Activated naive CD4-positive, alpha-beta T cell treated with anti-CD3 and anti-CD28 coated beads, Interleukin-2, amount 50 U/mL, for 24 hours (primary cell): Measurements from ENCODE around the gene CTNS.
A peak's percentile ranks its signal among the peaks of the same experiment; 100 is the strongest.

Source experiments
- H3K27ac Mint-ChIP-seq: one replicate; pipeline ENCODE4 v1.8.0; 2021; ENCODE audit warnings: mild to moderate bottlenecking, mixed read lengths
- H3K27me3 Mint-ChIP-seq: one replicate; pipeline ENCODE4 v1.8.0; 2021; ENCODE audit warnings: mixed read lengths
- H3K36me3 Mint-ChIP-seq: one replicate; pipeline ENCODE4 v1.8.0; 2021; ENCODE audit warnings: mixed read lengths
- H3K4me1 Mint-ChIP-seq: one replicate; pipeline ENCODE4 v1.8.0; 2021; ENCODE audit warnings: mixed read lengths
- H3K4me3 Mint-ChIP-seq: one replicate; pipeline ENCODE4 v1.8.0; 2021; ENCODE audit warnings: mild to moderate bottlenecking, mixed read lengths
- H3K9me3 Mint-ChIP-seq: one replicate; pipeline ENCODE4 v1.8.0; 2021; ENCODE audit warnings: mixed read lengths

CTNS gene

GRCh38 chr17:3666516-3666915 is 30.0 kb downstream of the CTNS start:
- Mint-ChIP-seq H3K27ac (no peak overlapping the region), H3K9me3 (no peaks in the 10 kb centered on the region), H3K4me3 (peak overlapping the region; percentile 58), H3K36me3 (no peaks in the 10 kb centered on the region), H3K27me3 (no peaks in the 10 kb centered on the region), H3K4me1 (peaks cover 22% of the 10 kb centered on the region)

GRCh38 chr17:3667366-3668278 is 31.1 kb downstream of the CTNS start:
- Mint-ChIP-seq H3K9me3 (no peaks in the 10 kb centered on the region), H3K4me1 (peaks cover 25% of the 10 kb centered on the region), H3K4me3 (peak overlapping the region; percentile 80), H3K36me3 (no peaks in the 10 kb centered on the region), H3K27me3 (no peaks in the 10 kb centered on the region), H3K27ac (peak overlapping the region; percentile 23)

- Mint-ChIP-seq H3K27me3 (no peaks in the 10 kb centered on the region), H3K36me3 (no peaks in the 10 kb centered on the region), H3K4me3 (peak within 1 kb of the TSS; percentile 98)
Measured at GRCh38 chr17:3668279-3669084, 31.9 kb downstream of the CTNS start, which contains the start of the genes EMC6 and TAX1BP3. TSS of gene EMC6 (plus strand) at chr17:3668812. CDS start at chr17:3669147, 335 bp downstream. TSS of gene TAX1BP3 (minus strand) at chr17:3668578. CDS start at chr17:3668526, 52 bp downstream.

GRCh38 chr17:3669085-3669347 is 32.5 kb downstream of the CTNS start:
- H3K27ac Mint-ChIP-seq, result peak overlapping the region; percentile 97
- H3K27me3 Mint-ChIP-seq, result no peaks in the 10 kb centered on the region
- H3K9me3 Mint-ChIP-seq, result no peaks in the 10 kb centered on the region
- peak overlapping the region; percentile 98 for H3K4me3 Mint-ChIP-seq
- H3K36me3 Mint-ChIP-seq, result no peaks in the 10 kb centered on the region
- H3K4me1 Mint-ChIP-seq, result peaks cover 25% of the 10 kb centered on the region

More at GRCh38 chr17:3668279-3669084, 31.9 kb downstream of the CTNS start, which contains the start of the genes EMC6 and TAX1BP3:
- H3K27ac Mint-ChIP-seq, result peak within 1 kb of the TSS; percentile 97
- H3K9me3 Mint-ChIP-seq, result no peaks in the 10 kb centered on the region
- peaks cover 25% of the 10 kb centered on the region for H3K4me1 Mint-ChIP-seq

GRCh38 chr17:3669548-3669947 is 33.0 kb downstream of the CTNS start:
- Mint-ChIP-seq H3K27me3 (no peaks in the 10 kb centered on the region), H3K4me3 (peak overlapping the region; percentile 98), H3K4me1 (peaks cover 25% of the 10 kb centered on the region), H3K9me3 (no peaks in the 10 kb centered on the region), H3K27ac (peak overlapping the region; percentile 97), H3K36me3 (no peaks in the 10 kb centered on the region)

- Mint-ChIP-seq H3K4me3 (no peak overlapping the region), H3K27me3 (no peaks in the 10 kb centered on the region), H3K4me1 (peaks cover 17% of the 10 kb centered on the region), H3K36me3 (no peaks in the 10 kb centered on the region), H3K27ac (no peak overlapping the region), H3K9me3 (no peaks in the 10 kb centered on the region)
Measured at GRCh38 chr17:3672571-3672970, 36.0 kb downstream of the CTNS start.

- no peaks in the 10 kb centered on the region for H3K9me3 Mint-ChIP-seq
- peak overlapping the region; percentile 51 for H3K27ac Mint-ChIP-seq
- no peak overlapping the region for H3K4me3 Mint-ChIP-seq
- H3K4me1 Mint-ChIP-seq, result peaks cover 4% of the 10 kb centered on the region
- H3K27me3 Mint-ChIP-seq, result no peaks in the 10 kb centered on the region
- no peaks in the 10 kb centered on the region for H3K36me3 Mint-ChIP-seq
Measured at GRCh38 chr17:3675886-3676285, 39.3 kb downstream of the CTNS start.

GRCh38 chr17:3678095-3678820 is 41.7 kb downstream of the CTNS start:
- H3K4me1 Mint-ChIP-seq, result peaks cover 15% of the 10 kb centered on the region
- no peaks in the 10 kb centered on the region for H3K9me3 Mint-ChIP-seq
- H3K36me3 Mint-ChIP-seq, result no peaks in the 10 kb centered on the region
- H3K27ac Mint-ChIP-seq, result no peak overlapping the region
- H3K4me3 Mint-ChIP-seq, result no peak overlapping the region
- no peaks in the 10 kb centered on the region for H3K27me3 Mint-ChIP-seq

- Mint-ChIP-seq H3K4me1 (peaks cover 16% of the 10 kb centered on the region), H3K36me3 (no peaks in the 10 kb centered on the region), H3K9me3 (no peaks in the 10 kb centered on the region), H3K4me3 (no peak overlapping the region), H3K27ac (no peak overlapping the region), H3K27me3 (no peaks in the 10 kb centered on the region)
Measured at GRCh38 chr17:3678821-3679530, 42.4 kb downstream of the CTNS start.

- H3K36me3 Mint-ChIP-seq, result no peaks in the 10 kb centered on the region
- peaks cover 16% of the 10 kb centered on the region for H3K4me1 Mint-ChIP-seq
- no peaks in the 10 kb centered on the region for H3K9me3 Mint-ChIP-seq
- H3K4me3 Mint-ChIP-seq, result no peak overlapping the region
- no peak overlapping the region for H3K27ac Mint-ChIP-seq
- H3K27me3 Mint-ChIP-seq, result no peaks in the 10 kb centered on the region
Measured at GRCh38 chr17:3679531-3680126, 43.1 kb downstream of the CTNS start.

- Mint-ChIP-seq H3K27me3 (no peaks in the 10 kb centered on the region), H3K27ac (no peak overlapping the region), H3K9me3 (no peaks in the 10 kb centered on the region), H3K36me3 (no peaks in the 10 kb centered on the region), H3K4me1 (peaks cover 16% of the 10 kb centered on the region), H3K4me3 (no peak overlapping the region)
Measured at GRCh38 chr17:3681057-3681456, 44.5 kb downstream of the CTNS start.

GRCh38 chr17:3681565-3681964 is 45.0 kb downstream of the CTNS start:
- no peak overlapping the region for H3K4me3 Mint-ChIP-seq
- H3K9me3 Mint-ChIP-seq, result no peaks in the 10 kb centered on the region
- peaks cover 16% of the 10 kb centered on the region for H3K4me1 Mint-ChIP-seq
- H3K36me3 Mint-ChIP-seq, result no peaks in the 10 kb centered on the region
- H3K27me3 Mint-ChIP-seq, result no peaks in the 10 kb centered on the region
- no peak overlapping the region for H3K27ac Mint-ChIP-seq

- Mint-ChIP-seq H3K27ac (peak overlapping the region; percentile 30), H3K4me3 (no peak overlapping the region)
Measured at GRCh38 chr17:3682033-3682432, 45.5 kb downstream of the CTNS start.

GRCh38 chr17:3683054-3683511 is 46.5 kb downstream of the CTNS start:
- peaks cover 16% of the 10 kb centered on the region for H3K4me1 Mint-ChIP-seq
- no peaks in the 10 kb centered on the region for H3K9me3 Mint-ChIP-seq
- no peak overlapping the region for H3K4me3 Mint-ChIP-seq
- no peak overlapping the region for H3K27ac Mint-ChIP-seq
- no peaks in the 10 kb centered on the region for H3K36me3 Mint-ChIP-seq
- H3K27me3 Mint-ChIP-seq, result no peaks in the 10 kb centered on the region

More at GRCh38 chr17:3682033-3682432, 45.5 kb downstream of the CTNS start:
- Mint-ChIP-seq H3K27me3 (no peaks in the 10 kb centered on the region), H3K4me1 (peaks cover 16% of the 10 kb centered on the region), H3K9me3 (no peaks in the 10 kb centered on the region), H3K36me3 (no peaks in the 10 kb centered on the region)
